Left ventricle myocardium inferior (tissue), 1 donor: ENCODE measurements around the gene HOATZ. TPM values are rescaled to one million over a fixed set of nuclear protein-coding genes. Genes with fewer than 3 reads are reported as not detected.

Experiments used
- DNase-seq: peaks from one replicate; pipeline ENCODE4 v3.0.0-alpha.2; 2020
- H3K27ac ChIP-seq: fragments of 200-600 bp; replicated peaks from 2 replicates; pipeline ENCODE4 v1.8.0; 2021
- H3K27me3 ChIP-seq: fragments of 200-600 bp; 2 replicates; pipeline ENCODE4 v1.8.0; 2021; ENCODE audit warnings: low read depth
- H3K36me3 ChIP-seq: fragments of 200-600 bp; 2 replicates; pipeline ENCODE4 v1.8.0; 2021
- H3K4me1 ChIP-seq: fragments of 200-600 bp; 2 replicates; pipeline ENCODE4 v1.8.0; 2021
- H3K4me3 ChIP-seq: fragments of 200-600 bp; 2 replicates; pipeline ENCODE4 v1.8.0; 2021; ENCODE audit warnings: mild to moderate bottlenecking, moderate library complexity
- H3K9me3 ChIP-seq: fragments of 200-600 bp; replicated peaks from 2 replicates; pipeline ENCODE4 v1.8.0; 2021
- CTCF ChIP-seq: fragments of 200-600 bp; IDR thresholded peaks from 2 replicates; pipeline ENCODE4 v1.8.0; 2021; ENCODE audit warnings: antibody characterized with exemption, mild to moderate bottlenecking, borderline replicate concordance
- intact Hi-C: fragments of 100-400 bp; cut with micrococcal nuclease; formaldehyde crosslinking; loops from one replicate; pipeline ENCODE4 v1.11.0; 2022
- total RNA-seq: library from RNA; stranded (reverse); fragmentation: NEBNext Ultra II Directional; extraction: Animal tissue kit (Norgen Biotek cat#: 25700); gene quantifications from one replicate; pipeline ENCODE4 v1.2.1, GENCODE V29; 2021
- donor health status: DM: no; HTN: yes; CAD: no; lungs with severe emphysema.

HOATZ gene
- total RNA-seq, 1 donor from 2014 or later, result not detected

GRCh38 chr11:111527279-111527678 is 12.7 kb downstream of the HOATZ start:
- Histone ChIP-seq H3K4me3 (no peak overlapping the region), H3K9me3 (no peaks in the 10 kb centered on the region), H3K27me3 (peaks cover 3% of the 10 kb centered on the region), H3K4me1 (no peaks in the 10 kb centered on the region), H3K27ac (no peak overlapping the region), H3K36me3 (no peaks in the 10 kb centered on the region)
- no peak for TF ChIP-seq CTCF
- DNase-seq, result no peak
- intact Hi-C loops, result no loop called here

- intact Hi-C loops, result no loop called here
- Histone ChIP-seq H3K9me3 (no peaks in the 10 kb centered on the region), H3K27ac (no peak overlapping the region), H3K4me3 (no peak overlapping the region), H3K4me1 (no peaks in the 10 kb centered on the region), H3K27me3 (peaks cover 11% of the 10 kb centered on the region), H3K36me3 (no peaks in the 10 kb centered on the region)
- no peak for DNase-seq
- no peak for TF ChIP-seq CTCF
These were observed 14.0 kb downstream of the HOATZ start for GRCh38 chr11:111528557-111528956.

GRCh38 chr11:111530091-111530490 is 15.5 kb downstream of the HOATZ start:
- H3K4me1 ChIP-seq, result no peaks in the 10 kb centered on the region
- no peak for TF ChIP-seq CTCF
- H3K27me3 ChIP-seq, result peaks cover 24% of the 10 kb centered on the region
- H3K27ac ChIP-seq, result no peak overlapping the region
- no peaks in the 10 kb centered on the region for H3K9me3 ChIP-seq
- H3K4me3 ChIP-seq, result no peak overlapping the region
- no peak for DNase-seq
- H3K36me3 ChIP-seq, result no peaks in the 10 kb centered on the region
- intact Hi-C loops, result no loop called here

GRCh38 chr11:111531136-111531535 is 16.6 kb downstream of the HOATZ start:
- Histone ChIP-seq H3K9me3 (no peaks in the 10 kb centered on the region), H3K36me3 (no peaks in the 10 kb centered on the region), H3K4me3 (no peak overlapping the region), H3K27me3 (peaks cover 31% of the 10 kb centered on the region), H3K4me1 (no peaks in the 10 kb centered on the region), H3K27ac (no peak overlapping the region)
- no peak for TF ChIP-seq CTCF
- DNase-seq, result no peak
- intact Hi-C loops, result no loop called here

GRCh38 chr11:111531687-111532364 is 17.2 kb downstream of the HOATZ start:
- Histone ChIP-seq H3K9me3 (no peaks in the 10 kb centered on the region), H3K27me3 (peaks cover 36% of the 10 kb centered on the region), H3K4me1 (no peaks in the 10 kb centered on the region), H3K4me3 (no peak overlapping the region), H3K36me3 (no peaks in the 10 kb centered on the region), H3K27ac (no peak overlapping the region)
- no peak for DNase-seq
- intact Hi-C loops, result no loop called here
- TF ChIP-seq CTCF, result no peak

GRCh38 chr11:111532365-111532709 is 17.8 kb downstream of the HOATZ start:
- intact Hi-C loops, result no loop called here
- Histone ChIP-seq H3K27me3 (peaks cover 40% of the 10 kb centered on the region), H3K4me3 (no peak overlapping the region), H3K27ac (no peak overlapping the region), H3K9me3 (no peaks in the 10 kb centered on the region), H3K36me3 (no peaks in the 10 kb centered on the region), H3K4me1 (no peaks in the 10 kb centered on the region)
- DNase-seq, result no peak
- TF ChIP-seq CTCF, result no peak
